GM23338 (cell line): ENCODE measurements around the gene NPAS2. TPM values are rescaled to one million over a fixed set of nuclear protein-coding genes. Genes with fewer than 3 reads are reported as not detected.

ENCODE experiments used
- ATAC-seq: fragments of 200-7000 bp; cut with Tn5 transposase; 3 replicates; pipeline ENCODE4 v1.9.1; 2020
- DNase-seq: peaks from one replicate; pipeline ENCODE4 v3.0.0-alpha.2; 2015; ENCODE audit warnings: low spot score
- H2AFZ ChIP-seq: fragments of 200-600 bp; sonication (generic); 2 replicates; pipeline ENCODE4 v1.8.0; 2016; ENCODE audit warnings: antibody characterized with exemption, mild to moderate bottlenecking, moderate library complexity
- H3F3A ChIP-seq: fragments of 200-600 bp; sonication (generic); replicated peaks from 2 replicates; pipeline ENCODE4 v1.8.0; 2017; ENCODE audit warnings: antibody characterized with exemption, mixed run types, low read depth
- H3K27ac ChIP-seq: fragments of 200-600 bp; sonication (generic); 2 replicates; pipeline ENCODE4 v1.6.1; 2016; ENCODE audit warnings: low read depth
- H3K27me3 ChIP-seq: fragments of 200-600 bp; sonication (generic); 2 replicates; pipeline ENCODE4 v1.8.0; 2016; ENCODE audit warnings: mild to moderate bottlenecking, mixed run types, moderate library complexity; ENCODE audit not compliant: insufficient read depth
- H3K36me3 ChIP-seq: fragments of 200-600 bp; sonication (generic); 2 replicates; pipeline ENCODE4 v1.8.0; 2016; ENCODE audit warnings: mild to moderate bottlenecking; ENCODE audit not compliant: insufficient read depth
- H3K4me1 ChIP-seq: fragments of 200-600 bp; sonication (generic); 2 replicates; pipeline ENCODE4 v1.8.0; 2016; ENCODE audit warnings: mild to moderate bottlenecking, moderate library complexity; ENCODE audit not compliant: insufficient read depth
- H3K4me2 ChIP-seq: fragments of 200-600 bp; sonication (generic); 2 replicates; pipeline ENCODE4 v1.7.1; 2017; ENCODE audit warnings: mixed run types
- H3K4me3 ChIP-seq: fragments of 200-600 bp; sonication (generic); 2 replicates; pipeline ENCODE4 v1.6.1; 2016; ENCODE audit warnings: mixed run types
- H3K79me2 ChIP-seq: fragments of 200-600 bp; sonication (generic); replicated peaks from 2 replicates; pipeline ENCODE4 v1.8.0; 2017; ENCODE audit warnings: mild to moderate bottlenecking; ENCODE audit not compliant: insufficient read depth
- H3K9me2 ChIP-seq: fragments of 200-600 bp; sonication (generic); 2 replicates; pipeline ENCODE4 v1.8.0; 2017; ENCODE audit not compliant: insufficient read depth
- H4K20me1 ChIP-seq: fragments of 200-600 bp; sonication (generic); replicated peaks from 2 replicates; pipeline ENCODE4 v1.8.0; 2017; ENCODE audit warnings: mild to moderate bottlenecking; ENCODE audit not compliant: insufficient read depth
- H3K27ac Mint-ChIP-seq: 2 replicates; pipeline ENCODE4 v1.8.0; 2020; ENCODE audit warnings: inconsistent platforms, mild to moderate bottlenecking, moderate library complexity, mixed read lengths
- H3K27me3 Mint-ChIP-seq: 3 replicates; pipeline ENCODE4 v1.8.0; 2022; ENCODE audit warnings: low read depth, mild to moderate bottlenecking, moderate library complexity, mixed read lengths, inconsistent platforms; ENCODE audit not compliant: insufficient read depth, poor library complexity
- H3K36me3 Mint-ChIP-seq: 3 replicates; pipeline ENCODE4 v1.8.0; 2021; ENCODE audit warnings: low read depth, mild to moderate bottlenecking, inconsistent platforms, moderate library complexity, mixed read lengths
- H3K4me1 Mint-ChIP-seq: 3 replicates; pipeline ENCODE4 v1.8.0; 2020; ENCODE audit warnings: mild to moderate bottlenecking, inconsistent platforms, mixed read lengths
- H3K4me3 Mint-ChIP-seq: 3 replicates; pipeline ENCODE4 v1.8.0; 2021; ENCODE audit warnings: moderate library complexity, mild to moderate bottlenecking, inconsistent platforms, mixed read lengths
- H3K9me3 Mint-ChIP-seq: 3 replicates; pipeline ENCODE4 v1.8.0; 2020; ENCODE audit warnings: moderate library complexity, mild to moderate bottlenecking, inconsistent platforms, mixed read lengths
- CREB1 ChIP-seq: fragments of 250-450 bp; sonication (Bioruptor Pico); IDR thresholded peaks from 2 replicates; pipeline ENCODE4 v1.5.0; 2020; ENCODE audit warnings: low read depth, mild to moderate bottlenecking, moderate library complexity
- EZH2 ChIP-seq: fragments of 200-600 bp; sonication (generic); IDR thresholded peaks from one replicate; pipeline ENCODE4 v1.8.0; 2017; ENCODE audit warnings: antibody characterized with exemption, mild to moderate bottlenecking, low read depth; ENCODE audit not compliant: unreplicated experiment
- EZH2phosphoT487 ChIP-seq: fragments of 200-600 bp; sonication (generic); IDR thresholded peaks from one replicate; pipeline ENCODE4 v1.8.1; 2018; ENCODE audit warnings: antibody characterized with exemption; ENCODE audit not compliant: unreplicated experiment
- JUNB ChIP-seq: IDR thresholded peaks from one replicate; pipeline ENCODE4 v1.6.1; 2016; ENCODE audit warnings: antibody characterized with exemption; ENCODE audit not compliant: unreplicated experiment
- NANOG ChIP-seq: IDR thresholded peaks from 2 replicates; pipeline ENCODE4 v1.6.1; 2016; ENCODE audit warnings: antibody characterized with exemption, borderline replicate concordance
- POLR2AphosphoS5 ChIP-seq: IDR thresholded peaks from 2 replicates; pipeline ENCODE4 v1.6.1; 2016; ENCODE audit warnings: antibody characterized with exemption, low read depth
- STAT1 ChIP-seq: IDR thresholded peaks from one replicate; pipeline ENCODE4 v1.6.1; 2016; ENCODE audit warnings: antibody characterized with exemption; ENCODE audit not compliant: unreplicated experiment
- ZNF114 ChIP-seq: fragments of 250-450 bp; sonication (Bioruptor Pico); IDR thresholded peaks from 2 replicates; pipeline ENCODE4 v1.5.0; 2020; ENCODE audit warnings: mild to moderate bottlenecking, moderate library complexity
- ZNF331 ChIP-seq: fragments of 250-450 bp; sonication (Bioruptor Pico); IDR thresholded peaks from 2 replicates; pipeline ENCODE4 v1.5.0; 2020; ENCODE audit warnings: low read depth, mild to moderate bottlenecking, moderate library complexity
- polyA plus RNA-seq: library from polyadenylated mRNA; unstranded; fragments of >200 nt; fragmentation: Nextera tagmentation; extraction: Ambion mirVana; gene quantifications from 2 replicates; pipeline ENCODE4 v1.2.1, GENCODE V29; 2016
- total RNA-seq: library from RNA; depleted of rRNA; stranded (reverse); fragments of >200 nt; shearing (Covaris generic); gene quantifications from 2 replicates; pipeline ENCODE4 v1.2.3, GENCODE V29; 2014
- TF ChIP-seq, protein P1 (sequence below): IDR thresholded peaks from 2 replicates; pipeline ENCODE4 v1.6.1; 2016; ENCODE audit warnings: antibody characterized with exemption
- TF ChIP-seq, protein P2 (sequence below), 2 experiments: fragments of 200-600 bp in 1 of 2; sonication (generic) in 1 of 2; conservative IDR thresholded peaks; 2 replicates each; pipeline versions ENCODE4 v1.5.1 to v1.6.1; 2016 to 2017; ENCODE audit warnings: antibody characterized with exemption in 2 of 2, low read depth in 2 of 2, mild to moderate bottlenecking in 2 of 2, moderate library complexity in 1 of 2
- TF ChIP-seq, protein P3 (sequence below): IDR thresholded peaks from one replicate; pipeline ENCODE4 v1.6.1; 2018; ENCODE audit warnings: antibody characterized with exemption; ENCODE audit not compliant: unreplicated experiment
- TF ChIP-seq, protein P4 (sequence below): fragments of 250-450 bp; sonication (Bioruptor Pico); IDR thresholded peaks from 2 replicates; pipeline ENCODE4 v1.5.0; 2020; ENCODE audit warnings: mild to moderate bottlenecking, moderate library complexity

NPAS2 gene
- total and polyA plus RNA-seq, 2 experiments from 2014 or later, result 0.56 to 1.1 TPM

DNA sequence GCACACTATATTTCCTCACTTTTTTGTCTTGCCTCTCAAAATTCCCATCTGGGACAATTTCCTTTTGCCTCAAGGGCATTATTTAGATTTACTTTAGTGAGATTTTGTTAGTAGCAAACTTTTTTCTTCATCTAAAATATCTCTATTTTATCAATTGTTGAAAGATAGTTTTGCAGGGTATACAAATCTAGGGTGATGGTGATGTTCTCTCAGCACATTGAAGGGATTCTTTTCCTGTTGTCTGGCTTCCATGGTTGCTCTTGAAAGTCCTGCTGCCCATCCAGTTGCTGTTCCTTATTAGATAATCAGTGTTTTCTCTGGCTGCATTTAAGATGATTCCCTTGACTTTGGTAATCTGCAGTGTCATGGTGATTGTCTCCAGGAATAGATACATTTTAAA is 48.1 kb downstream of the NPAS2 start:
- no peak overlapping the region for H3K4me3 Mint-ChIP-seq
- no peaks in the 10 kb centered on the region; the same call in 2 of the 3 replicates for H3K36me3 Mint-ChIP-seq
- no peaks in the 10 kb centered on the region; the same call in none of the 3 replicates for H3K9me3 Mint-ChIP-seq
- no peaks in the 10 kb centered on the region for H3K9me2 ChIP-seq
- no peaks in the 10 kb centered on the region for H3K36me3 ChIP-seq
- no peaks in the 10 kb centered on the region for H3K4me1 ChIP-seq
- H3K27ac Mint-ChIP-seq, result no peak overlapping the region
- no peak for ATAC-seq
- peaks cover 2% of the 10 kb centered on the region; the same call in 1 of the 3 replicates for H3K4me1 Mint-ChIP-seq
- peaks cover 5% of the 10 kb centered on the region for H3K27me3 Mint-ChIP-seq
- H3K79me2 ChIP-seq, result no peaks in the 10 kb centered on the region
- no peaks in the 10 kb centered on the region for H3K27me3 ChIP-seq
- H4K20me1 ChIP-seq, result no peaks in the 10 kb centered on the region
- H3K4me2 ChIP-seq, result no peak overlapping the region
- H3F3A ChIP-seq, result no peaks in the 10 kb centered on the region
- H3K27ac ChIP-seq, result no peak overlapping the region
- H2AFZ ChIP-seq, result no peak overlapping the region
- TF ChIP-seq NANOG, result no peak
- TF ChIP-seq, protein P1, sequence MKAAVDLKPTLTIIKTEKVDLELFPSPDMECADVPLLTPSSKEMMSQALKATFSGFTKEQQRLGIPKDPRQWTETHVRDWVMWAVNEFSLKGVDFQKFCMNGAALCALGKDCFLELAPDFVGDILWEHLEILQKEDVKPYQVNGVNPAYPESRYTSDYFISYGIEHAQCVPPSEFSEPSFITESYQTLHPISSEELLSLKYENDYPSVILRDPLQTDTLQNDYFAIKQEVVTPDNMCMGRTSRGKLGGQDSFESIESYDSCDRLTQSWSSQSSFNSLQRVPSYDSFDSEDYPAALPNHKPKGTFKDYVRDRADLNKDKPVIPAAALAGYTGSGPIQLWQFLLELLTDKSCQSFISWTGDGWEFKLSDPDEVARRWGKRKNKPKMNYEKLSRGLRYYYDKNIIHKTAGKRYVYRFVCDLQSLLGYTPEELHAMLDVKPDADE, result no peak
- TF ChIP-seq, protein P2, sequence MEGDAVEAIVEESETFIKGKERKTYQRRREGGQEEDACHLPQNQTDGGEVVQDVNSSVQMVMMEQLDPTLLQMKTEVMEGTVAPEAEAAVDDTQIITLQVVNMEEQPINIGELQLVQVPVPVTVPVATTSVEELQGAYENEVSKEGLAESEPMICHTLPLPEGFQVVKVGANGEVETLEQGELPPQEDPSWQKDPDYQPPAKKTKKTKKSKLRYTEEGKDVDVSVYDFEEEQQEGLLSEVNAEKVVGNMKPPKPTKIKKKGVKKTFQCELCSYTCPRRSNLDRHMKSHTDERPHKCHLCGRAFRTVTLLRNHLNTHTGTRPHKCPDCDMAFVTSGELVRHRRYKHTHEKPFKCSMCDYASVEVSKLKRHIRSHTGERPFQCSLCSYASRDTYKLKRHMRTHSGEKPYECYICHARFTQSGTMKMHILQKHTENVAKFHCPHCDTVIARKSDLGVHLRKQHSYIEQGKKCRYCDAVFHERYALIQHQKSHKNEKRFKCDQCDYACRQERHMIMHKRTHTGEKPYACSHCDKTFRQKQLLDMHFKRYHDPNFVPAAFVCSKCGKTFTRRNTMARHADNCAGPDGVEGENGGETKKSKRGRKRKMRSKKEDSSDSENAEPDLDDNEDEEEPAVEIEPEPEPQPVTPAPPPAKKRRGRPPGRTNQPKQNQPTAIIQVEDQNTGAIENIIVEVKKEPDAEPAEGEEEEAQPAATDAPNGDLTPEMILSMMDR (conservative IDR thresholded peaks at IDR 0.05; ENCODE audit: low read depth in 2 of 2), result no peak
- no peak for TF ChIP-seq CREB1 (CRISPR knock-in tag)
- no peak for TF ChIP-seq EZH2
- TF ChIP-seq STAT1, result no peak
- TF ChIP-seq, protein P3, sequence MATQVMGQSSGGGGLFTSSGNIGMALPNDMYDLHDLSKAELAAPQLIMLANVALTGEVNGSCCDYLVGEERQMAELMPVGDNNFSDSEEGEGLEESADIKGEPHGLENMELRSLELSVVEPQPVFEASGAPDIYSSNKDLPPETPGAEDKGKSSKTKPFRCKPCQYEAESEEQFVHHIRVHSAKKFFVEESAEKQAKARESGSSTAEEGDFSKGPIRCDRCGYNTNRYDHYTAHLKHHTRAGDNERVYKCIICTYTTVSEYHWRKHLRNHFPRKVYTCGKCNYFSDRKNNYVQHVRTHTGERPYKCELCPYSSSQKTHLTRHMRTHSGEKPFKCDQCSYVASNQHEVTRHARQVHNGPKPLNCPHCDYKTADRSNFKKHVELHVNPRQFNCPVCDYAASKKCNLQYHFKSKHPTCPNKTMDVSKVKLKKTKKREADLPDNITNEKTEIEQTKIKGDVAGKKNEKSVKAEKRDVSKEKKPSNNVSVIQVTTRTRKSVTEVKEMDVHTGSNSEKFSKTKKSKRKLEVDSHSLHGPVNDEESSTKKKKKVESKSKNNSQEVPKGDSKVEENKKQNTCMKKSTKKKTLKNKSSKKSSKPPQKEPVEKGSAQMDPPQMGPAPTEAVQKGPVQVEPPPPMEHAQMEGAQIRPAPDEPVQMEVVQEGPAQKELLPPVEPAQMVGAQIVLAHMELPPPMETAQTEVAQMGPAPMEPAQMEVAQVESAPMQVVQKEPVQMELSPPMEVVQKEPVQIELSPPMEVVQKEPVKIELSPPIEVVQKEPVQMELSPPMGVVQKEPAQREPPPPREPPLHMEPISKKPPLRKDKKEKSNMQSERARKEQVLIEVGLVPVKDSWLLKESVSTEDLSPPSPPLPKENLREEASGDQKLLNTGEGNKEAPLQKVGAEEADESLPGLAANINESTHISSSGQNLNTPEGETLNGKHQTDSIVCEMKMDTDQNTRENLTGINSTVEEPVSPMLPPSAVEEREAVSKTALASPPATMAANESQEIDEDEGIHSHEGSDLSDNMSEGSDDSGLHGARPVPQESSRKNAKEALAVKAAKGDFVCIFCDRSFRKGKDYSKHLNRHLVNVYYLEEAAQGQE, result no peak
- TF ChIP-seq, protein P4, sequence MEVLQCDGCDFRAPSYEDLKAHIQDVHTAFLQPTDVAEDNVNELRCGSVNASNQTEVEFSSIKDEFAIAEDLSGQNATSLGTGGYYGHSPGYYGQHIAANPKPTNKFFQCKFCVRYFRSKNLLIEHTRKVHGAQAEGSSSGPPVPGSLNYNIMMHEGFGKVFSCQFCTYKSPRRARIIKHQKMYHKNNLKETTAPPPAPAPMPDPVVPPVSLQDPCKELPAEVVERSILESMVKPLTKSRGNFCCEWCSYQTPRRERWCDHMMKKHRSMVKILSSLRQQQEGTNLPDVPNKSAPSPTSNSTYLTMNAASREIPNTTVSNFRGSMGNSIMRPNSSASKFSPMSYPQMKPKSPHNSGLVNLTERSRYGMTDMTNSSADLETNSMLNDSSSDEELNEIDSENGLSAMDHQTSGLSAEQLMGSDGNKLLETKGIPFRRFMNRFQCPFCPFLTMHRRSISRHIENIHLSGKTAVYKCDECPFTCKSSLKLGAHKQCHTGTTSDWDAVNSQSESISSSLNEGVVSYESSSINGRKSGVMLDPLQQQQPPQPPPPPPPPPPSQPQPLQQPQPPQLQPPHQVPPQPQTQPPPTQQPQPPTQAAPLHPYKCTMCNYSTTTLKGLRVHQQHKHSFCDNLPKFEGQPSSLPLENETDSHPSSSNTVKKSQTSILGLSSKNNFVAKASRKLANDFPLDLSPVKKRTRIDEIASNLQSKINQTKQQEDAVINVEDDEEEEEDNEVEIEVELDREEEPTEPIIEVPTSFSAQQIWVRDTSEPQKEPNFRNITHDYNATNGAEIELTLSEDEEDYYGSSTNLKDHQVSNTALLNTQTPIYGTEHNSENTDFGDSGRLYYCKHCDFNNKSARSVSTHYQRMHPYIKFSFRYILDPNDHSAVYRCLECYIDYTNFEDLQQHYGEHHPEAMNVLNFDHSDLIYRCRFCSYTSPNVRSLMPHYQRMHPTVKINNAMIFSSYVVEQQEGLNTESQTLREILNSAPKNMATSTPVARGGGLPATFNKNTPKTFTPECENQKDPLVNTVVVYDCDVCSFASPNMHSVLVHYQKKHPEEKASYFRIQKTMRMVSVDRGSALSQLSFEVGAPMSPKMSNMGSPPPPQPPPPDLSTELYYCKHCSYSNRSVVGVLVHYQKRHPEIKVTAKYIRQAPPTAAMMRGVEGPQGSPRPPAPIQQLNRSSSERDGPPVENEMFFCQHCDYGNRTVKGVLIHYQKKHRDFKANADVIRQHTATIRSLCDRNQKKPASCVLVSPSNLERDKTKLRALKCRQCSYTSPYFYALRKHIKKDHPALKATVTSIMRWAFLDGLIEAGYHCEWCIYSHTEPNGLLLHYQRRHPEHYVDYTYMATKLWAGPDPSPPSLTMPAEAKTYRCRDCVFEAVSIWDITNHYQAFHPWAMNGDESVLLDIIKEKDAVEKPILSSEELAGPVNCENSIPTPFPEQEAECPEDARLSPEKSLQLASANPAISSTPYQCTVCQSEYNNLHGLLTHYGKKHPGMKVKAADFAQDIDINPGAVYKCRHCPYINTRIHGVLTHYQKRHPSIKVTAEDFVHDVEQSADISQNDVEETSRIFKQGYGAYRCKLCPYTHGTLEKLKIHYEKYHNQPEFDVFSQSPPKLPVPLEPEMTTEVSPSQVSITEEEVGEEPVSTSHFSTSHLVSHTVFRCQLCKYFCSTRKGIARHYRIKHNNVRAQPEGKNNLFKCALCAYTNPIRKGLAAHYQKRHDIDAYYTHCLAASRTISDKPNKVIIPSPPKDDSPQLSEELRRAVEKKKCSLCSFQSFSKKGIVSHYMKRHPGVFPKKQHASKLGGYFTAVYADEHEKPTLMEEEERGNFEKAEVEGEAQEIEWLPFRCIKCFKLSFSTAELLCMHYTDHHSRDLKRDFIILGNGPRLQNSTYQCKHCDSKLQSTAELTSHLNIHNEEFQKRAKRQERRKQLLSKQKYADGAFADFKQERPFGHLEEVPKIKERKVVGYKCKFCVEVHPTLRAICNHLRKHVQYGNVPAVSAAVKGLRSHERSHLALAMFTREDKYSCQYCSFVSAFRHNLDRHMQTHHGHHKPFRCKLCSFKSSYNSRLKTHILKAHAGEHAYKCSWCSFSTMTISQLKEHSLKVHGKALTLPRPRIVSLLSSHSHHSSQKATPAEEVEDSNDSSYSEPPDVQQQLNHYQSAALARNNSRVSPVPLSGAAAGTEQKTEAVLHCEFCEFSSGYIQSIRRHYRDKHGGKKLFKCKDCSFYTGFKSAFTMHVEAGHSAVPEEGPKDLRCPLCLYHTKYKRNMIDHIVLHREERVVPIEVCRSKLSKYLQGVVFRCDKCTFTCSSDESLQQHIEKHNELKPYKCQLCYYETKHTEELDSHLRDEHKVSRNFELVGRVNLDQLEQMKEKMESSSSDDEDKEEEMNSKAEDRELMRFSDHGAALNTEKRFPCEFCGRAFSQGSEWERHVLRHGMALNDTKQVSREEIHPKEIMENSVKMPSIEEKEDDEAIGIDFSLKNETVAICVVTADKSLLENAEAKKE (CRISPR knock-in tag), result no peak
- TF ChIP-seq JUNB, result no peak
- no peak for TF ChIP-seq POLR2AphosphoS5
- TF ChIP-seq ZNF114 (CRISPR knock-in tag), result no peak
- TF ChIP-seq EZH2phosphoT487, result no peak
- TF ChIP-seq ZNF331 (CRISPR knock-in tag), result no peak
- no peak for DNase-seq
- no peak overlapping the region for H3K4me3 ChIP-seq
